OCI-LY3 (cell line): ENCODE measurements around the gene IRF2BP1.

Experiments
- H2AFZ ChIP-seq: fragments of 200-600, 300-600 bp; shearing (Covaris generic); 2 replicates; pipeline ENCODE4 v1.6.0; 2014; ENCODE audit warnings: antibody characterized with exemption, low read depth, low read length
- H3K27ac ChIP-seq: fragments of 200-600, 300-600 bp; sonication (generic); 2 replicates; pipeline ENCODE4 v1.5.1; 2014; ENCODE audit warnings: mild to moderate bottlenecking, low read length, moderate library complexity, mixed read lengths
- H3K27me3 ChIP-seq: fragments of 200-600, 300-600 bp; sonication (generic); 2 replicates; pipeline ENCODE4 v1.6.1; 2014; ENCODE audit warnings: low read depth, low read length, mixed read lengths
- H3K36me3 ChIP-seq: fragments of 200-600, 300-600 bp; sonication (generic); replicated peaks from 2 replicates; pipeline ENCODE3; 2014; ENCODE audit warnings: low read depth, low read length, mixed read lengths
- H3K4me1 ChIP-seq: fragments of 300-600, 200-600 bp; sonication (generic); 2 replicates; pipeline ENCODE4 v1.6.1; 2014; ENCODE audit warnings: low read length, mixed read lengths
- H3K4me2 ChIP-seq: fragments of 200-600, 300-600 bp; sonication (generic); 2 replicates; pipeline ENCODE4 v1.6.1; 2014; ENCODE audit warnings: low read length, mixed read lengths
- H3K4me3 ChIP-seq: fragments of 300-600, 200-600 bp; sonication (generic); 2 replicates; pipeline ENCODE4 v1.5.1; 2014; ENCODE audit warnings: antibody characterized with exemption, mild to moderate bottlenecking, low read length, moderate library complexity
- H3K79me2 ChIP-seq: fragments of 300-600, 200-600 bp; shearing (Covaris generic); 2 replicates; pipeline ENCODE4 v1.6.1; 2014; ENCODE audit warnings: mild to moderate bottlenecking, low read length, mixed read lengths
- H3K9ac ChIP-seq: fragments of 300-600, 200-600 bp; shearing (Covaris generic); 2 replicates; pipeline ENCODE4 v1.6.0; 2014; ENCODE audit warnings: mild to moderate bottlenecking, low read length, moderate library complexity
- H3K9me3 ChIP-seq: fragments of 200-600, 300-600 bp; shearing (Covaris generic); 2 replicates; pipeline ENCODE4 v1.6.1; 2014; ENCODE audit warnings: low read length, mixed read lengths; ENCODE audit not compliant: insufficient read depth
- H4K20me1 ChIP-seq: fragments of 200-600, 300-600 bp; sonication (generic); 2 replicates; pipeline ENCODE4 v1.6.1; 2016; ENCODE audit warnings: low read length, mixed read lengths; ENCODE audit not compliant: insufficient read depth
- CTCF ChIP-seq: fragments of 200-600, 300-600 bp; sonication (generic); IDR thresholded peaks from 2 replicates; pipeline ENCODE4 v1.5.1; 2014; ENCODE audit warnings: antibody characterized with exemption, low read length, low read depth
- EZH2phosphoT487 ChIP-seq: fragments of 200-600 bp; shearing (Covaris generic); IDR thresholded peaks from 2 replicates; pipeline ENCODE4 v1.6.1; 2018; ENCODE audit warnings: antibody characterized with exemption, mixed run types, low read depth

The IRF2BP1 gene

DNA sequence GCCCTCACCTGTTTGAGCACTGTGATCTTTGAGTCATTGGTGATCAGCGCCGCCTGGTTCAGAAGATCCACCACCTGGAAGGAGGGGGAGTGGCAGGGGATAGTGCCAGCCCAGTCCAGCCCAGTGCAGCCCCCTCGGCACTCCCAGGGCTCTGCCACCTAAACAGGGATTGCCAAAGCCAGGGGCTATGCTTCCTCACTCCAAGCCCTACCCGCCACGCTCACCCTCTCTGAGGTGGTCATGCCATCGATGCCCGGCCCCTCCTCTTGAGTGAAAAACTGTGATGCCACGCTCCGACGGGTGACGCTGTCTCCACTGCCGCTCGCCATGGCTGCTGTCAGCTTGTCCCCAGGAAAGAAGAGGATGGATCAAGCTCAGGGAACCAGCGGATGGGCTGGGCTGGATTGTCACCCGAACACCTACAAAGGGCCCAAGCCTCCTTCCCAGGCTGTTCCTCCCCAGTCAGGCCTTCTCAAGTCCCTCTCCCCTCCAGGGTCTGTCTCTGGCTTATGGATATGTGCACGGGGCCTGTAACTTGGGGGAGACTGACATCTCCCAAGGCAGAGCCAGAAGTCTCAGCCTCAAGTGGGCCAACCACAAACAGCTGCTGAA is 31.7 kb downstream of the IRF2BP1 start:
- Histone ChIP-seq H3K4me3 (no peak overlapping the region), H3K9ac (no peak overlapping the region), H2AFZ (no peak overlapping the region), H3K27ac (no peak overlapping the region), H3K4me1 (no peaks in the 10 kb centered on the region), H3K9me3 (no peaks in the 10 kb centered on the region), H3K4me2 (no peak overlapping the region), H3K79me2 (peaks cover 43% of the 10 kb centered on the region), H3K36me3 (peaks cover 56% of the 10 kb centered on the region), H4K20me1 (peaks cover 12% of the 10 kb centered on the region; the same call in 1 of the 2 replicates), H3K27me3 (no peaks in the 10 kb centered on the region)
- no peak for TF ChIP-seq CTCF
- no peak for TF ChIP-seq EZH2phosphoT487

- no peaks in the 10 kb centered on the region for H3K9me3 ChIP-seq
- no peak overlapping the region for H3K4me3 ChIP-seq
- no peak overlapping the region for H2AFZ ChIP-seq
- H3K4me2 ChIP-seq, result no peak overlapping the region
- TF ChIP-seq CTCF (no peak), EZH2phosphoT487 (no peak)
- no peaks in the 10 kb centered on the region for H3K4me1 ChIP-seq
- H3K79me2 ChIP-seq, result peaks cover 31% of the 10 kb centered on the region
- H3K36me3 ChIP-seq, result peaks cover 59% of the 10 kb centered on the region
- no peak overlapping the region for H3K9ac ChIP-seq
- H3K27ac ChIP-seq, result no peak overlapping the region
- peaks cover 12% of the 10 kb centered on the region; the same call in 1 of the 2 replicates for H4K20me1 ChIP-seq
- H3K27me3 ChIP-seq, result no peaks in the 10 kb centered on the region
These were observed 33.0 kb downstream of the IRF2BP1 start for GRCh38 chr19:45852983-45853382.

GRCh38 chr19:45852145-45852750 is 33.7 kb downstream of the IRF2BP1 start:
- Histone ChIP-seq H3K79me2 (peaks cover 27% of the 10 kb centered on the region), H3K9ac (no peak overlapping the region), H3K36me3 (peaks cover 66% of the 10 kb centered on the region), H3K9me3 (no peaks in the 10 kb centered on the region), H3K27me3 (no peaks in the 10 kb centered on the region), H3K27ac (no peak overlapping the region), H3K4me2 (no peak overlapping the region), H4K20me1 (peaks cover 12% of the 10 kb centered on the region; the same call in 1 of the 2 replicates), H2AFZ (no peak overlapping the region), H3K4me3 (no peak overlapping the region), H3K4me1 (no peaks in the 10 kb centered on the region)
- no peak for TF ChIP-seq CTCF
- TF ChIP-seq EZH2phosphoT487, result no peak

DNA sequence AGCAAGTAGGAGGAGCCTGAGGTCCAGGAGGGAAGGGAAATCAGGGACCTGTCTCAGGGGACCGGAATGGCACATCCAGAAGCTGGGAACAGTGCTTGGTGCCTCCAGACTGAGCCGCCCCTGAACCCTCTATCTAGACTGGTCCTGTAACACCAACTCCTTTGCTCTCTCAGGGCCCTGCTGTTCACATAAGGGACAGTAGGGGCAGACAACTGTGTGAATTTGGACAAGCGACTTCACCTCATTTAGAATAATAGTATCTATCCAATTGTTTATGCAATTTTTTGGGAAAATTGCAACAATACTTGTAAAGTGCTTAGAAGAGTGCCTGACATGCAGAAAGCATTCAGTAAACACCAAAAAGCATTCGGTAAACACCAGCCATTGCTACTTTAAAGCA is 37.0 kb downstream of the IRF2BP1 start:
- no peaks in the 10 kb centered on the region for H4K20me1 ChIP-seq
- no peak overlapping the region for H3K9ac ChIP-seq
- no peak overlapping the region for H2AFZ ChIP-seq
- no peaks in the 10 kb centered on the region for H3K4me1 ChIP-seq
- H3K27ac ChIP-seq, result no peak overlapping the region
- H3K4me3 ChIP-seq, result no peak overlapping the region
- H3K36me3 ChIP-seq, result peaks cover 75% of the 10 kb centered on the region
- H3K27me3 ChIP-seq, result no peaks in the 10 kb centered on the region
- H3K9me3 ChIP-seq, result no peaks in the 10 kb centered on the region
- H3K79me2 ChIP-seq, result peaks cover 7% of the 10 kb centered on the region; the same call in 1 of the 2 replicates
- TF ChIP-seq CTCF (no peak), EZH2phosphoT487 (no peak)
- H3K4me2 ChIP-seq, result no peak overlapping the region
